ENCODE measurements around the gene PIGL. TPM values are rescaled to one million over a fixed set of nuclear protein-coding genes. Genes with fewer than 3 reads are reported as not detected.

PIGL gene
- total and polyA plus RNA-seq, 2 donors (not counting 1 experiment from before 2014, with no cell fraction given) = 86.7 to 88.2 TPM

DNA sequence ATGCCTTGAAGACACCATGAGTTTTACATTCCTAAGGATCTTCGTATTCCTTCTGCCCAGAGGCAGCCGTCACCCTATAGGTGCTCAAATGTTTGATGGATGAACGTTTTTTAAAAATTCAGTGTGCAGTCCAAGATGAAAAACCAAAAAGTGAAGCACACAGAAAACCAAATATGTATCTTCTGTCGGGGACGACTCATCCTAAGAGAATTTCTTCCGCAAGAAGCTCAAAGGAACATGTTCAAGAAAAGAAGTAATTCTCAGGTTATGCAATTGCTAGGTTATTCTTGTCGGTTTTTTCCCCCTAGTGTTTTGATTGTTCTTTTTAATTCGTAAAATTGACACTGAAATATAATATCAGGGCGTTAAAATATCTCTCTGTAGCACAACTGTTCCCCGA lies 134.8 kb downstream of the PIGL start:
- DNase-seq (no peak), ATAC-seq (ENCODE audit: low read depth) (no peak)
- Histone ChIP-seq H3K79me2 (ENCODE audit: control insufficient read depth, insufficient read depth, low read length) (peaks cover 11% of the 10 kb centered on the region), H3K4me3 (ENCODE audit: control extremely low read depth in 1 of 5, extremely low read depth in 1 of 5, insufficient read depth in 1 of 5, low read depth in 2 of 5, low read length in 4 of 5) (peak overlapping the region in 4 of 5 experiments; percentile 54 to 78 (median 71)), H3K4me1 (ENCODE audit: control insufficient read depth in 2 of 2, insufficient read depth in 2 of 2, low read length in 2 of 2) (peaks cover 8 to 16% of the 10 kb centered on the region in 2 donors), H3K4me2 (replicated peaks; ENCODE audit: low read depth, low read length, poor library complexity, severe bottlenecking) (peak overlapping the region; percentile 98), H3K9me3 (ENCODE audit: control extremely low read depth in 1 of 3, control insufficient read depth in 2 of 3, insufficient read depth in 1 of 3, low read length in 2 of 3) (no peaks in the 10 kb centered on the region), H3K36me3 (replicated peaks in 1 of 2; ENCODE audit: control extremely low read depth in 1 of 2, control insufficient read depth in 1 of 2, extremely low read depth in 1 of 2, insufficient read depth in 2 of 2, low read length in 1 of 2) (peaks cover 0 to 12% of the 10 kb centered on the region in 2 experiments), H4K20me1 (ENCODE audit: control insufficient read depth, insufficient read depth, low read length, poor library complexity, severe bottlenecking) (no peaks in the 10 kb centered on the region), H3K27me3 (replicated peaks in 1 of 4; ENCODE audit: control extremely low read depth in 1 of 4, control insufficient read depth in 3 of 4, insufficient read depth in 4 of 4, low read length in 3 of 4) (no peaks in the 10 kb centered on the region), H3K9ac (ENCODE audit: low read length) (peak overlapping the region; percentile 84), H2AFZ (ENCODE audit: insufficient read depth, low read depth, low read length, poor library complexity, severe bottlenecking) (peak overlapping the region; percentile 97), H3K27ac (ENCODE audit: low read length in 2 of 2) (no peak overlapping the region)
- H3K27me3 Mint-ChIP-seq = no peaks in the 10 kb centered on the region
- intact Hi-C loops (cut with micrococcal nuclease) = loop anchor here (5.0 kb wide), 2 partner anchors 135 to 185 kb away; partner anchors contain the start of genes NCOR1 and PIGL
- 27% methylated on average over 2 of the region's 10 CpGs for WGBS (ENCODE audit: insufficient coverage)
- ChIA-PET CTCF (interaction anchor here (0.6 to 3.6 kb wide), 5 partner anchors 11 to 138 kb away, joined by 3 to 25 read pairs (median 4); partner anchors contain the start of gene TRPV2), POLR2A (interaction anchor here (0.6 to 2.3 kb wide), 2 partner anchors 60 to 65 kb away, joined by 4 to 11 read pairs; no protein-coding TSS in a partner anchor)
- H3K4me1 Mint-ChIP-seq = peaks cover 15% of the 10 kb centered on the region
- H3K4me3 Mint-ChIP-seq = peak overlapping the region; percentile 94
- H3K9me3 Mint-ChIP-seq (ENCODE audit: insufficient read depth) = no peaks in the 10 kb centered on the region
- TF ChIP-seq, protein P1, sequence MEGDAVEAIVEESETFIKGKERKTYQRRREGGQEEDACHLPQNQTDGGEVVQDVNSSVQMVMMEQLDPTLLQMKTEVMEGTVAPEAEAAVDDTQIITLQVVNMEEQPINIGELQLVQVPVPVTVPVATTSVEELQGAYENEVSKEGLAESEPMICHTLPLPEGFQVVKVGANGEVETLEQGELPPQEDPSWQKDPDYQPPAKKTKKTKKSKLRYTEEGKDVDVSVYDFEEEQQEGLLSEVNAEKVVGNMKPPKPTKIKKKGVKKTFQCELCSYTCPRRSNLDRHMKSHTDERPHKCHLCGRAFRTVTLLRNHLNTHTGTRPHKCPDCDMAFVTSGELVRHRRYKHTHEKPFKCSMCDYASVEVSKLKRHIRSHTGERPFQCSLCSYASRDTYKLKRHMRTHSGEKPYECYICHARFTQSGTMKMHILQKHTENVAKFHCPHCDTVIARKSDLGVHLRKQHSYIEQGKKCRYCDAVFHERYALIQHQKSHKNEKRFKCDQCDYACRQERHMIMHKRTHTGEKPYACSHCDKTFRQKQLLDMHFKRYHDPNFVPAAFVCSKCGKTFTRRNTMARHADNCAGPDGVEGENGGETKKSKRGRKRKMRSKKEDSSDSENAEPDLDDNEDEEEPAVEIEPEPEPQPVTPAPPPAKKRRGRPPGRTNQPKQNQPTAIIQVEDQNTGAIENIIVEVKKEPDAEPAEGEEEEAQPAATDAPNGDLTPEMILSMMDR (IDR thresholded peaks at IDR 0.05) = no peak
- no peak for TF ChIP-seq EZH2 (IDR thresholded peaks at IDR 0.05; ENCODE audit: borderline replicate concordance, insufficient read depth, low read depth, low read length, poor library complexity, severe bottlenecking)
- peak overlapping the region; percentile 10 for H3K27ac Mint-ChIP-seq

DNA sequence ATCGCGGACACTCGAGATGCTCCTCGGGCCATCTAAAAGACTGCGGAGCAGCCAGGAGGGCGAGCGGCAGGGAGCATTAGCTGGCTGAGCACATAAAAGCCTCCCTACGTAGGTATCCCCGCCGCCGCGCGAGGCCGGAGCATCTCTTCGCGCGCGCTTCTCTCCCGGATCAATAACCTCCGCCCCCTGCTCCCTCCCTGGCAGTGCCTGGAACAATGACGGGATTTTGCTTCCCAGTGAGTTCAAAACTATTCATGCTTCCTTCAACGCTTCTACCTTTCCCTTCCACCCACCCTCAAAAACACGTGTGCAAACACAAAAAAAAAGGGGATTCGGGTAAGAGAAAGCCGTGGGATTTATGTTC lies 135.3 kb downstream of the PIGL start:
- POLR2A ChIA-PET = interaction anchor here (2.0 to 2.3 kb wide), 2 partner anchors 65 to 136 kb away, joined by 5 to 11 read pairs; partner anchors contain the start of gene PIGL
- H4K20me1 ChIP-seq (ENCODE audit: control insufficient read depth, insufficient read depth, low read length, poor library complexity, severe bottlenecking) = no peaks in the 10 kb centered on the region
- peak overlapping the region; percentile 97 for H2AFZ ChIP-seq (ENCODE audit: insufficient read depth, low read depth, low read length, poor library complexity, severe bottlenecking)
- H3K27me3 Mint-ChIP-seq = no peaks in the 10 kb centered on the region
- H3K27ac ChIP-seq (ENCODE audit: low read length in 2 of 2) = no peak overlapping the region
- H3K4me2 ChIP-seq (replicated peaks; ENCODE audit: low read depth, low read length, poor library complexity, severe bottlenecking) = peak overlapping the region; percentile 98
- peaks cover 11% of the 10 kb centered on the region for H3K79me2 ChIP-seq (ENCODE audit: control insufficient read depth, insufficient read depth, low read length)
- ATAC-seq (ENCODE audit: low read depth) (no peak), DNase-seq (no peak)
- 3% methylated on average over 20 of the region's 25 CpGs for WGBS (ENCODE audit: insufficient coverage)
- CTCF ChIA-PET = interaction anchor here (0.6 to 3.6 kb wide), 10 partner anchors 8 to 138 kb away, joined by 3 to 25 read pairs (median 4); partner anchors contain the start of gene TRPV2
- TF ChIP-seq, protein P1 (IDR thresholded peaks at IDR 0.05) = no peak
- no peak for TF ChIP-seq EZH2 (IDR thresholded peaks at IDR 0.05; ENCODE audit: borderline replicate concordance, insufficient read depth, low read depth, low read length, poor library complexity, severe bottlenecking)
- no peaks in the 10 kb centered on the region for H3K9me3 ChIP-seq (ENCODE audit: control extremely low read depth in 1 of 3, control insufficient read depth in 2 of 3, insufficient read depth in 1 of 3, low read length in 2 of 3)
- H3K27ac Mint-ChIP-seq = peak overlapping the region; percentile 80
- H3K4me1 ChIP-seq (ENCODE audit: control insufficient read depth in 2 of 2, insufficient read depth in 2 of 2, low read length in 2 of 2) = peaks cover 8 to 16% of the 10 kb centered on the region in 2 donors
- H3K4me3 Mint-ChIP-seq = peak overlapping the region; percentile 94
- H3K9ac ChIP-seq (ENCODE audit: low read length) = peak overlapping the region; percentile 84
- intact Hi-C loops (cut with micrococcal nuclease) = loop anchor here (5.0 kb wide), 2 partner anchors 135 to 185 kb away; partner anchors contain the start of genes NCOR1 and PIGL
- peak overlapping the region; percentile 51 to 78 (median 70) for H3K4me3 ChIP-seq (ENCODE audit: control extremely low read depth in 1 of 5, extremely low read depth in 1 of 5, insufficient read depth in 1 of 5, low read depth in 2 of 5, low read length in 4 of 5)
- H3K36me3 ChIP-seq (replicated peaks in 1 of 2; ENCODE audit: control extremely low read depth in 1 of 2, control insufficient read depth in 1 of 2, extremely low read depth in 1 of 2, insufficient read depth in 2 of 2, low read length in 1 of 2) = peaks cover 0 to 10% of the 10 kb centered on the region in 2 experiments
- H3K4me1 Mint-ChIP-seq = peaks cover 15% of the 10 kb centered on the region
- H3K9me3 Mint-ChIP-seq (ENCODE audit: insufficient read depth) = no peaks in the 10 kb centered on the region
- H3K27me3 ChIP-seq (replicated peaks in 1 of 4; ENCODE audit: control extremely low read depth in 1 of 4, control insufficient read depth in 3 of 4, insufficient read depth in 4 of 4, low read length in 3 of 4) = no peaks in the 10 kb centered on the region

Data from B cell (primary cell).